Measurements from ENCODE around the gene KRTAP4-3. TPM values are rescaled to one million over a fixed set of nuclear protein-coding genes. Genes with fewer than 3 reads are reported as not detected.

The KRTAP4-3 gene
- total and polyA plus RNA-seq, 2 of the 13 experiments (the other 11 are each of a cell fraction or from before 2014, with no cell fraction given), result not detected

DNA sequence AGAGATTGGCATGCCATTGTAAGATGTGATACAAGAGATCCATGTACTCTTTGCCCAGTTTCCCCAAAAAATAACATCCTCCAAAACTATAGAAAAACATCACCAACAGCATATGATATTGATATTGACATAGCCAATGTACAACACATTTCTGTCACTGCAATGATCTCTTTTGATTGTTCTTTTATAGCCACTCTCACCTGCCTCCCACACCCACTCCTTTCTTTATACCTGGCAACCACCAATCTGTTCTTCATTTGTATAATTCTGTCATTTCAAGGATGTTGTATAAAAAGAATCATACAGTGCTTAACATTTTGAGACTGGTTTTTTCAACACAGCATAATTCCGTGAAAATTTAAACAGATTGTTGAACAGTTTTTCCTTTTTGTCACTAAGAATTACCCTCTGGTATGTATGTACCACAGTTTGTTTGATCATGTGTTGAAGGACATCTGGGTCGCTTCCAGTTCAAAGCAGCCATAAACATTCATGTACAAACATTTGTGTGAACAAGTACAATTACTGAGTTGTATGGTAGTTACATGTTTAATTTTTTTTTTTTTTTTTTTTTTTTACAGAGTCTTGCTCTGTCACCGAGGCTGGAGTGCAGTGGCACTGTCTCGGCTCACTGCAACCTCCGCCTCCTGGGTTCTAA is 31.5 kb upstream of the KRTAP4-3 start:
- Histone ChIP-seq H3K4me1 (ENCODE audit: insufficient read depth, low read length) (no peaks in the 10 kb centered on the region), H3K79me2 (ENCODE audit: insufficient read depth, low read length) (no peaks in the 10 kb centered on the region), H3K27me3 (ENCODE audit: control insufficient read depth in 1 of 2, insufficient read depth in 2 of 2, low read length in 2 of 2) (no peaks in the 10 kb centered on the region), H3K27ac (ENCODE audit: extremely low read length, insufficient read depth, low read length) (no peak overlapping the region), H3K4me2 (ENCODE audit: low read depth, low read length) (no peak overlapping the region), H2AFZ (ENCODE audit: low read length) (no peak overlapping the region), H3K36me3 (replicated peaks in 1 of 2; ENCODE audit: control insufficient read depth in 1 of 2, insufficient read depth in 2 of 2, low read length in 2 of 2) (no peaks in the 10 kb centered on the region), H4K20me1 (ENCODE audit: insufficient read depth, low read length) (no peaks in the 10 kb centered on the region), H3K9ac (ENCODE audit: insufficient read depth, low read depth, low read length) (no peak overlapping the region), H3K4me3 (replicated peaks in 1 of 3; ENCODE audit: insufficient read depth in 1 of 3, low read depth in 2 of 3, low read length in 3 of 3) (no peak overlapping the region), H3K9me3 (ENCODE audit: low read length) (no peaks in the 10 kb centered on the region)
- ChIA-PET POLR2A (no interaction called here), CTCF (ENCODE audit: low intra/inter-chr PET ratio, low total read pairs) (no interaction called here)
- no peak for ATAC-seq
- in situ Hi-C loops (cut with HindIII; ENCODE audit: extremely low pct_ligation_motif_present, low pct_unique_long_range_greater_than_20kb) (no loop called here), intact Hi-C loops (cut with micrococcal nuclease; ENCODE audit: unreplicated experiment) (no loop called here)
- WGBS (ENCODE audit: low lambda C conversion rate), result 23% methylated on average over 4 of the region's 5 CpGs
- FAIRE-seq, result no peak
- BruUV-seq (replicated peaks), result no TSS peak
- TF ChIP-seq KLF6 (CRISPR knock-in tag; IDR thresholded peaks at IDR 0.05) (no peak), ZNF747 (CRISPR knock-in tag; IDR thresholded peaks at IDR 0.05; ENCODE audit: borderline replicate concordance) (no peak), MTA1 (CRISPR knock-in tag; IDR thresholded peaks at IDR 0.05; ENCODE audit: borderline replicate concordance) (no peak), EHMT2 (IDR thresholded peaks at IDR 0.05; ENCODE audit: borderline replicate concordance, low read depth, low read length) (no peak), HMG20B (CRISPR knock-in tag; conservative IDR thresholded peaks at IDR 0.05) (no peak), ONECUT2 (CRISPR knock-in tag; IDR thresholded peaks at IDR 0.05) (no peak), ZNF737 (CRISPR knock-in tag; IDR thresholded peaks at IDR 0.05; ENCODE audit: borderline replicate concordance) (no peak), SCMH1 (CRISPR knock-in tag; IDR thresholded peaks at IDR 0.05; ENCODE audit: borderline replicate concordance) (no peak), CBX1 (IDR thresholded peaks at IDR 0.05; ENCODE audit: low read depth) (no peak), ZNF33B (CRISPR knock-in tag; IDR thresholded peaks at IDR 0.05) (no peak), SKI (IDR thresholded peaks at IDR 0.05; ENCODE audit: partially characterized antibody) (no peak), ZSCAN30 (CRISPR knock-in tag; IDR thresholded peaks at IDR 0.05) (no peak), ZNF282 (IDR thresholded peaks at IDR 0.05; ENCODE audit: partially characterized antibody) (no peak), MBD4 (IDR thresholded peaks at IDR 0.05; ENCODE audit: borderline replicate concordance, low read length) (no peak), GATAD1 (CRISPR knock-in tag; IDR thresholded peaks at IDR 0.05) (no peak), ZNF432 (CRISPR knock-in tag; IDR thresholded peaks at IDR 0.05; ENCODE audit: borderline replicate concordance) (no peak), GABPB1 (CRISPR knock-in tag; IDR thresholded peaks at IDR 0.05) (no peak), CENPX (CRISPR knock-in tag; IDR thresholded peaks at IDR 0.05) (no peak)
- TF ChIP-seq, protein P1, sequence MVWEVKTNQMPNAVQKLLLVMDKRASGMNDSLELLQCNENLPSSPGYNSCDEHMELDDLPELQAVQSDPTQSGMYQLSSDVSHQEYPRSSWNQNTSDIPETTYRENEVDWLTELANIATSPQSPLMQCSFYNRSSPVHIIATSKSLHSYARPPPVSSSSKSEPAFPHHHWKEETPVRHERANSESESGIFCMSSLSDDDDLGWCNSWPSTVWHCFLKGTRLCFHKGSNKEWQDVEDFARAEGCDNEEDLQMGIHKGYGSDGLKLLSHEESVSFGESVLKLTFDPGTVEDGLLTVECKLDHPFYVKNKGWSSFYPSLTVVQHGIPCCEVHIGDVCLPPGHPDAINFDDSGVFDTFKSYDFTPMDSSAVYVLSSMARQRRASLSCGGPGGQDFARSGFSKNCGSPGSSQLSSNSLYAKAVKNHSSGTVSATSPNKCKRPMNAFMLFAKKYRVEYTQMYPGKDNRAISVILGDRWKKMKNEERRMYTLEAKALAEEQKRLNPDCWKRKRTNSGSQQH (CRISPR knock-in tag; IDR thresholded peaks at IDR 0.05; ENCODE audit: low read depth), result no peak
- DNase-seq (ENCODE audit: low spot score), result no peak

All from HepG2 (cell line).